8988T (cell line): Measurements from ENCODE around the gene CERS5.
"Not testable (repeated sequence)": the region's sequence is repeated elsewhere in the genome, so short reads cannot be mapped to it uniquely, and the experiment has no call there.

Experiments
- DNase-seq: peaks from one replicate; pipeline ENCODE4 v3.0.0; 2011

The CERS5 gene

DNA sequence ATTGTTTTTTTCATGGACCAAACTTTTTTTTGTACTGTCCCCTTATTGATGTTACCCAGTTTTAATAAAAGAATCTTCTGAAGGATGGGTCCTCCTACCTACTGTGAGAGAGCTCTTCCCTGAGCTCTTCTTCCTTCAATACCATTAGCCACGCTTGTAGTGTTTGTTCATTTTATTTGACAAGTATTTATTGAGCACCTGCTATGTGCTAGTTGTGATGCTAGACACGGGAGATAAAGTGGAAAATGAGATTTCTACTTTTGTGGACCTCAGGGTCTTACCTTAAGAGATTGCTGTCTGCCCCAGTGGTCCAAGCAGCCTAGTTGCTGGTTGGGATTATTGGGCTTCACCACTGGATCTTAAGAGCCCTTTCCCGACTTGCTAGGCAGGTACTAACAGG lies 66.6 kb downstream of the CERS5 start:
- DNase-seq: no peak

GRCh38 chr12:50099302-50100008 lies 67.7 kb downstream of the CERS5 start:
- DNase-seq: no peak

GRCh38 chr12:50097952-50098351 lies 69.2 kb downstream of the CERS5 start:
- DNase-seq: no peak

DNA sequence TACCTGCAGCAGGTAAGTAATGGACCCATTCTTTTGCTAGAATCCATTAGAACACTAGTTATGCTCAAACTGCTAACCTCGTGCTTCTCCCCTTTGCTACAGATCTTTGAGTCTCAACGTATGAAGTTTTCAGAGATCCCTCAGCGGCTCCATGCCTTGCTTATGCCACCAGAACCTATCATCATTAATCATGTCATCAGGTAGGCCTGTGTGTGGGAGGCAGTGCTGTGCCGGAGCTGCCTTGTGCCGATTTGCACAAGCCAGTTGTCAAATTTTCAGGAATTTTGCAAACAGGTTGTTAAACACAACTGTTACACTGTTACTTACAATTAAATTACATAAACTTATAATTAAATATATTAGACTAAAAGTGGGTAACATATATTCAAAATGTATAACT lies 76.8 kb downstream of the CERS5 start:
- DNase-seq: no peak

- DNase-seq: no peak
Measured at GRCh38 chr12:50089730-50090129, 77.4 kb downstream of the CERS5 start.

- DNase-seq: no peak
Measured at GRCh38 chr12:50088577-50089335, 78.4 kb downstream of the CERS5 start.

DNA sequence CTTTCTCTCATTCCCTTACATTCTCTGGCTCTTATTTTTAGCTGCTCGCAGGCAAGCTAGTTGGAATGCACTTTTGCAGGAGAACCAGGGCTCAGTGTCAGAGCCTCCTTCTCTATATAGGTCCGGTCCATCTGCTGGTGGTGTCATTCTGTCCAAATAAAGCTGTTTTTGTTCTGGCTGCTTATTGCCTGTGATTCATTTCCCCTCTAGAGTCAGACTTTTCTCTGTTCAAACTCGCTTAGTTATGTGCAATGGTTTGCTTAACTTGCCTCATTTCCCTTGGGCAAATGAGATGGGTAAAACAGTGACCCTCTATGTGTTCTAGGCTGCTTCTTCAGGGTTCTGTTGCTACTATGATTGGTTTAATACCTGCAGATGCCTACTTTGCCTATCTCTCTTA lies 79.2 kb downstream of the CERS5 start:
- no peak for DNase-seq

DNA sequence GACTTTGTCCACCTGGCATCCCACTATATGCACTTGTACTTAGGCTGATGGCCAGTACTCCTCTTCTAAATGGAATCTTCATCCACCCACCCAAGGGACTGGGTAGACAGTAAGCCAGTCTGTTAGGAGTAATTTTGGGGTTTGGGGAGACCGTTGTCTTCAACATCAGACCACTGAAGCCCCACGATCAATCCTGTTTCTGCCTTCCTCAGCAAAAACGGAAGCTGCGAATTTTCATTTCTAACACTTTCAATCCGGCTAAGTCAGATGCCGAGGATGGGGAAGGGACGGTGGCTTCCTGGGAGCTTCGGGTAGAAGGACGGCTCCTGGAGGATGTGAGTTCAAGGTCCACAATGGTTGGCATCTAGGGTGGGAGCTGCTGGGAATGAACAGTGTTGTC lies 80.0 kb downstream of the CERS5 start:
- no peak for DNase-seq

DNA sequence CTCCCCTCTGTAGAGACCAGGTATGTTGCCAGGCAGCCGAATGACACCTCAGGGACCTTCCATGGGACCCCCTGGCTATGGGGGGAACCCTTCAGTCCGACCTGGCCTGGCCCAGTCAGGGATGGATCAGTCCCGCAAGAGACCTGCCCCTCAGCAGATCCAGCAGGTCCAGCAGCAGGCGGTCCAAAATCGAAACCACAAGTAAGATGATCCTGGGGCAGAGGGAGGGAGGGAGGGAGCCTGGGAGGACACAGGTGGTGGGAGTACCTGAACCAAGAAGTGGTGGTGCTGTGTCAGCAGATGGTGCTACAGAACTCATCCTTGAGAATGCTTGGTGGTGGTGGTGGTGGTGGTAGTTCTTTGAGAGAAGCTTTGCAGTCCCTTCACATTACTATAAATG lies 81.0 kb downstream of the CERS5 start:
- no peak for DNase-seq

DNA sequence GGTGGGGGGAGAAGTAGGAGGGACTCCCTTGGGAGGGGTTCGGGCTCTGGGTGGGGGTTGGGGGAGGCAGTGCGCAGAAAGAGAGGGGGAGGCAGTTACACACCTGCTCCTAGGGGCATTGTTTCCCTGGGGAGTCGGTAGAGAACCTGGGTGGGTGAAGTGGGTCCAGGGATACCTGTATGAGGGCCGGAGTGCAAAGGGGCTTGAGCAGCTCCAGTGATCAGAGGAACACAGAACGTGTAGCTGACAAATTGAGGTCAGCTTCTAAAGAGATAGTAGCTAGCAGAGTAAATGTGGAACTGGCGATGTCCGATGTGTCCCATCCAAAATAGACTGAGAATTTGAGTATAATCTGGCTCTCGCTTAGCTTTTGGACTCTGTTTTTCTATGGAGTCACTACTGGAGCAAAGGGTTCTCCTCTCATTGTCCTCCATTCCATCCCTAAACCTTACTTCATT lies 81.5 kb downstream of the CERS5 start:
- DNase-seq: no peak

DNA sequence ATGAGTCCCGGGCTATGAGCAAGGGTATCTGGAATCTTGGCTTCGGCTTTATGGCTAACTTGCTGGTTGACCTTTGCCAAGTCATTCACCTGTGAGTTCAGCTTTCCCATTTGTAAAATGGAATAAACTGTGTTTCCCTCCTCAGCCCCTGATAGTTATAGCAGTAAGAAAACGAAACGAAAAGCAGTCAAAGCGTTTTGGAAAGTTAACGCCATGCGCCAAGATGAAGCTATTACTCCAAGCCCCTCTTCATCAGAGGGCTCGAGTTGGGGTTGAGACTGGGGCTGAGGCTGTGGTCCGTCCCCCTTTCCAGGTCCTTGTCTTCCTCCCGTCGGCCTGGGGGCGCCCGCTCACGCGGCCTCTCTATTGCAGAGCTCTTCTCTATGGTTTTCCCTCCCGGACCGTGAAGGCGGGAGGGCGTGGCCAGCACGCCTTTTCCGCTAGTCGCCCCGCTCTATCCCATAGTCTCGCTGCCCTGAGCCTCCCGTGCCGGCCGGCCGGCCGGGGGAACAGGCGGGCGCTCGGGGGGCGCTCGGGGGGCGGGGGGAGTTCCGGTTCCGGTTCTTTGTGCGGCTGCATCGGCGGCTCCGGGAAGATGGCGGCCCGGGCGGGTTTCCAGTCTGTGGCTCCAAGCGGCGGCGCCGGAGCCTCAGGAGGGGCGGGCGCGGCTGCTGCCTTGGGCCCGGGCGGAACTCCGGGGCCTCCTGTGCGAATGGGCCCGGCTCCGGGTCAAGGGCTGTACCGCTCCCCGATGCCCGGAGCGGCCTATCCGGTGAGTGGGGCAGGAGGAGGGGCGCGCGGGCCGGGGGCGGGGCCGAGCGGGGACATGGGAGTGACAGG lies 82.2 kb downstream of the CERS5 start, which contains the start of gene SMARCD1:
TSS of gene SMARCD1 (plus strand) at position 568 of the 840 bp plus-strand sequence. CDS start at position 596, 28 bp downstream.
- peak; percentile 96 for DNase-seq

- not testable (repeated sequence) for DNase-seq
Measured at GRCh38 chr12:50084409-50084774, 82.8 kb downstream of the CERS5 start.

GRCh38 chr12:50083301-50083700 lies 83.9 kb downstream of the CERS5 start:
- DNase-seq: no peak

DNA sequence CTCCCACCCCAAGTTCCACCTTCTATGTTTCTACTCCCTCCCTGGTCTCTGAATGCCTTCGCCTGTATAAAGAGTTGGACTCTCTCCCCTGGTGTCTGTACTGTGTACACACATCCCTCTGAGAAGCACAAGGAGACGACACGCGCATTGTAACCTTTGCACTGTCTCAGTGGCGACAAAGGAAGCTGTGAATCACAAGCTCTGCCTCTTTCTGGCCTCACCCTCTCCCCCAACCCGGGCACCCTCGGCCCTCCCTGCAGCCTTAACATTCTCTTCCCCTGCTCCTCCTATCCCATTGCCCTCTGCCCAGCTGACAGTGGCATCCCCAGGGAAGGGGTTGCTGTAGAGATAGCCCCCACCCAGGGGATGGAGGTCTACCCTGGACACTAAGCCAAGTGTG lies 84.5 kb downstream of the CERS5 start:
- DNase-seq: no peak

GRCh38 chr12:50081096-50081808 lies 85.9 kb downstream of the CERS5 start:
- DNase-seq: no peak

DNA sequence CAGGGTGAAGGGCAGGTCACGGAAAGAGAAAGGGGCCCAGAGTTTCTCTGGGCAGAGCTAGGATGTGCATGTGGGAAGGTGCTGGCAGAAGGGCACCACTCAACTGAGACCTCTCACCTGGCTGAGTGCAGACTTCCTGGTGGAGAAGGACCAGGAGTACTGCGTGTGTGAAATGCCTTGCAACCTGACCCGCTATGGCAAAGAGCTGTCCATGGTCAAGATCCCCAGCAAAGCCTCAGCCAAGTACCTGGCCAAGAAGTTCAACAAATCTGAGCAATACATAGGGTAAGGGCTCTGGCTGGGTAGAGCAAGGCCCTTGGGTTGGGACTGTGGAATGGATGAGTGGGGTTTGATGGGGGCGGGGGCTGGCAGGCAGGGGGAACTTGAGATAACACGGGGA lies 87.4 kb downstream of the CERS5 start:
- DNase-seq: no peak
